ENCODE measurements around the gene ZNF581. TPM values are rescaled to one million over a fixed set of nuclear protein-coding genes. Genes with fewer than 3 reads are reported as not detected.

Gene ZNF581
- total and polyA plus RNA-seq, 9 donors: 11.2 to 40.2 (median 34.0) TPM

DNA sequence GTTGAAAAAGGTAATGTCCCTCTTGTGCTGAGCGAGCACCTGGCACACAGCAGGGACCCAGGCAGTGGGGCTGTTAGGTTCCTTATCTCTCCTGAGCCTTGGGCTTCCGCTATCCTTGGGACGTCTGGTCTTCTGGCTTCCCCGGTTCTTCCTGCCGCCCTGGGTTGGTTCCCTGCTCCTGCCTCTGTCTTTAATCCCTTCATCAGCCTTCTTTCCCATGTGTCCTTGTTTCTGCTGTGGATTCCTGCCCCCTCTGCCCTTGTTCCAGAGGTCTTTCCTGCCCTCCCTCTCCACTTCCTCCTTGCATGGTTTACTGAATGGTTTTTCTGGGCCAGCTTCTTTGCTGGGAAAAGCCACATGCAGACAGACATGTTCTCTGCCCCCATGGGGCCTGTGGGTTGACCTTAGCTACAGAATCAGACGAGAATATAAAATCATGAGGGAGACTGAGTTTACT lies 34.2 kb downstream of the ZNF581 start:
- 42 to 59% (median 47%) methylated on average over 6 of the region's 6 CpGs for WGBS, 3 donors
- Histone ChIP-seq H3K36me3 (no peaks in the 10 kb centered on the region), H3K27ac (no peak overlapping the region), H3K4me1 (ENCODE audit: insufficient read depth) (peaks cover 27% of the 10 kb centered on the region), H3K27me3 (no peaks in the 10 kb centered on the region), H3K9me3 (no peaks in the 10 kb centered on the region), H3K4me3 (no peak overlapping the region)
- intact Hi-C loops (cut with DNase I): loop anchor here in 2 of 4 donors (10.0 kb wide), 2 partner anchors 563 to 1473 kb away; partner anchors contain the start of genes PPP1R12C (in 1 of the 2) and RPS9 (in 1 of the 2)
- DNase-seq: no peak
- no peak for TF ChIP-seq EP300 (IDR thresholded peaks at IDR 0.05)

DNA sequence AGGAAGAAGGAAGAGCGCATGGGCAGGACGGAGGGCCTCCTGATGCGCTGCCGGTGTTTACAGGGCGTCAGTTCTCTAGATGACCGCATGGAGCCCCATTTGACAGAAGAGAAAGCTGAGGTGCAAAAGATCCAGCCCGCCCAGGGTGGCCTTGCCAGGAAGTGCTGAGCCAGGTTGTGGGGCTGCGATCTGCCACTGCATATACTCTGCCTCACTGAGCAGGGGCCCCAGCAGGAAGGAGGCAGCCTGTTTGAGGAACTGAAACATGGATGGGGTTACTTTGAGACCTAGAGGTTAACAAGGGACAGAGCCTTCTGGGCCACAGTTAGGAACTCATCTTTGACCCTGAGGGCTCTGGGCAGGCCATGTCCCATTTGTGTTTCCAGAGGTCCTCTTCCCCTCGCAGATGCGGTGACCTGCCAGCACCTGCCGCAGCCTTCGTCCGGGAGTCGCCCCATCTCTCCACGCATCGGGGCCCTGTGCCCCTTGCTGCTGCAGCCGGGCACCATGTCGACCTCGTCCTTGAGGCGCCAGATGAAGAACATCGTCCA lies 34.7 kb downstream of the ZNF581 start:
- Histone ChIP-seq H3K4me1 (ENCODE audit: insufficient read depth) (peaks cover 27% of the 10 kb centered on the region), H3K4me3 (no peak overlapping the region), H3K36me3 (no peaks in the 10 kb centered on the region), H3K27ac (no peak overlapping the region), H3K27me3 (no peaks in the 10 kb centered on the region), H3K9me3 (no peaks in the 10 kb centered on the region)
- WGBS, 3 donors: 79 to 84% (median 82%) methylated on average over 21 of the region's 21 CpGs
- no peak for DNase-seq
- intact Hi-C loops (cut with DNase I): loop anchor here in 2 of 4 donors (10.0 kb wide), 2 partner anchors 563 to 1473 kb away; partner anchors contain the start of genes PPP1R12C (in 1 of the 2) and RPS9 (in 1 of the 2)
- TF ChIP-seq, protein P1, sequence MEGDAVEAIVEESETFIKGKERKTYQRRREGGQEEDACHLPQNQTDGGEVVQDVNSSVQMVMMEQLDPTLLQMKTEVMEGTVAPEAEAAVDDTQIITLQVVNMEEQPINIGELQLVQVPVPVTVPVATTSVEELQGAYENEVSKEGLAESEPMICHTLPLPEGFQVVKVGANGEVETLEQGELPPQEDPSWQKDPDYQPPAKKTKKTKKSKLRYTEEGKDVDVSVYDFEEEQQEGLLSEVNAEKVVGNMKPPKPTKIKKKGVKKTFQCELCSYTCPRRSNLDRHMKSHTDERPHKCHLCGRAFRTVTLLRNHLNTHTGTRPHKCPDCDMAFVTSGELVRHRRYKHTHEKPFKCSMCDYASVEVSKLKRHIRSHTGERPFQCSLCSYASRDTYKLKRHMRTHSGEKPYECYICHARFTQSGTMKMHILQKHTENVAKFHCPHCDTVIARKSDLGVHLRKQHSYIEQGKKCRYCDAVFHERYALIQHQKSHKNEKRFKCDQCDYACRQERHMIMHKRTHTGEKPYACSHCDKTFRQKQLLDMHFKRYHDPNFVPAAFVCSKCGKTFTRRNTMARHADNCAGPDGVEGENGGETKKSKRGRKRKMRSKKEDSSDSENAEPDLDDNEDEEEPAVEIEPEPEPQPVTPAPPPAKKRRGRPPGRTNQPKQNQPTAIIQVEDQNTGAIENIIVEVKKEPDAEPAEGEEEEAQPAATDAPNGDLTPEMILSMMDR (IDR thresholded peaks at IDR 0.05): no peak
- TF ChIP-seq POLR2A (IDR thresholded peaks at IDR 0.05) (no peak), EP300 (IDR thresholded peaks at IDR 0.05) (no peak)

DNA sequence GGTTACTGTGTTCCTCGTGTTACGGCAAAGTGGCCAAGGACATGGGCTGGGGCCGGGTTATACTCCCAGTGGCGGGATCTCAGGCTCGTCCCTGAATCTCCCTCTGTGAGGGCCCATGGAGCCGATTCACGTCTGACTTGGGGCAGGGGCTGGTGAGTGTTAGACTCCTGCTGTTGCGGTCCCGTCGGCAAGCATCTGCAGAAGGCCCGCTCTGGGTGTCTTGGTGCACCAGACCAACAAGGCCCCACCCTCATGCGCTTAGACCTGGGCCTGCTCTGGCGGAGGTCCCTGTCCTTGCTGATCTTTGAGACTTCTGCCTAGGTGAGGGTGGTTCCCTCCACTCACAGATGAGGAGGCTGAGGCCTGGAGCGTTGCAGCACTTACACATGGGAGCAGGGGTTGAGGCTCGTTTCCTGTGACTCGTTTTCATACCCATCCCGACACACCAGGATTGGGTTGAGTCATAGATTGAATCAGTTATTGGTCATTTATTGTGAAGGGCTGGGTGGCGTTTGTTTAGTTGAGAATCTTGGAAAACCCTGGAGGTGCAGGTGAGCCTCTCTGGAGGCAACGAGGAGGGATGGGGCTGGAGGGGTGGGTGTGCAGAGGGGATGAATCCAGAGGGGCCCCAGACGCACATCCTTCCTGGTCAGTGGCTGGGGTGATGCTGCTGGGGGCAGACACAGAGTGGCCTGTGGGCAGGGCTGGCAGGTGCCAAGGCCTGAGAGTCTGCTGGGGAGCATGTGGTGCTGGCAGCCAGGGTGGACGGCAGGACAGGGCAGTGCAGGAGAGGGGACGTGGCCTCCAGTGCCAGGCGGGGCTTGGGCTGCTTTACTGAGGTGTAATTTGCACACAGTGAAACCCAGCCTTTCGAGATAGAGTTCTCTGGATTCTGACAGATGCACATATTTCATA lies 36.2 kb downstream of the ZNF581 start:
- peaks cover 27% of the 10 kb centered on the region for H3K4me1 ChIP-seq (ENCODE audit: insufficient read depth)

DNA sequence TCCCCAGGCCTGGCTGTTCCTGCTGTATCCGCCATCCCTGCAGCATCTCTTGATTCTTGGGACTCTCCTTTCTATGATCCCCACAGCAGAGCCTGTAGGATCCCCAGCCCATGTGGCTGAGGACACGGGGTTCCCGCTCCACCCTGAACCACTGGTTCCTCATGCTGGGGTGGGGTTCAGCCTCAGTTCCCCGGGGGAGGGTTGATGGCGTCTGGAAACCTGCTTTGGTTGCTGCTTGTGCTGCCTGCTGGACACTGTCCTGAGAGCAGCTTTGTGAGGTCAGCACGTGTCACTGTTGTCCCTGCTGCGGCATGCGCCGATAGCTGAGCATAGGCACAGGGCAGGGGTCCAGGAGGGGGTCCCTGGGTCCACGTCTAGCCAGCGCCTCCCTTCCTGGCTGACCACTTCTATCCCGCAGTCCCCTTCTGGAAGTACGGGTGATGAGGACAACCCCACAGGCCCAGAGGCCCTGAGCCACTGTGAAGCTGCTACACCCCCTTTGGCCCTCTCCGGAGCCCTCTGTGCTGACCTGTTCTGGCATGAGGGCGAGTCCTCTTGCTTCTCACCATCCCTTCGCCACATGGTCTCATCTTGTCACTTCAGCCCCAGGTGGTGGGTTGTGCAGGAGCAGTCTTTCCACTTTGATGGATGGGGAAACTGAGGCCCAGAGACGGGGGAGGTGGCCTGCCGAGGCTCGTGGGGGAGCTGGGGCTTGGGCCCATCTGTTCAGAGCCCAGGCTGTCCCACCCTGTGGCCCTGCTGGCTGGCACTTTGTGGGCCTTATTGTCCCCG lies 37.1 kb downstream of the ZNF581 start:
- TF ChIP-seq, protein P1 (IDR thresholded peaks at IDR 0.05): no peak
- TF ChIP-seq POLR2A (IDR thresholded peaks at IDR 0.05) (no peak), EP300 (IDR thresholded peaks at IDR 0.05) (no peak)
- Histone ChIP-seq H3K36me3 (no peaks in the 10 kb centered on the region), H3K4me1 (ENCODE audit: insufficient read depth) (peaks cover 27% of the 10 kb centered on the region), H3K9me3 (no peaks in the 10 kb centered on the region), H3K27ac (peak overlapping the region; percentile 38 to 57), H3K4me3 (no peak overlapping the region), H3K27me3 (no peaks in the 10 kb centered on the region)
- DNase-seq: peak in 1 of 5 donors; percentile 25
- intact Hi-C loops (cut with DNase I): no loop called here
- WGBS, 3 donors: 55 to 74% (median 67%) methylated on average over 20 of the region's 20 CpGs

More for the DNA sequence above, 36.2 kb downstream of the ZNF581 start:
- DNase-seq: no peak
- intact Hi-C loops (cut with DNase I): loop anchor here in 2 of 4 donors (10.0 kb wide), 2 partner anchors 565 to 1475 kb away; partner anchors contain the start of genes PPP1R12C (in 1 of the 2) and RPS9 (in 1 of the 2)
- H3K27me3 ChIP-seq: no peaks in the 10 kb centered on the region
- H3K4me3 ChIP-seq: no peak overlapping the region
- H3K36me3 ChIP-seq: no peaks in the 10 kb centered on the region
- peak overlapping the region in 1 of 2 donors; percentile 57 for H3K27ac ChIP-seq
- TF ChIP-seq, protein P1 (IDR thresholded peaks at IDR 0.05): no peak
- TF ChIP-seq EP300 (IDR thresholded peaks at IDR 0.05) (no peak), POLR2A (IDR thresholded peaks at IDR 0.05) (no peak)
- 78 to 85% (median 82%) methylated on average over 23 to 24 of the region's 24 CpGs for WGBS, 3 donors
- no peaks in the 10 kb centered on the region for H3K9me3 ChIP-seq

Data from ovary (tissue), 9 donors.